ENCODE measurements around the gene EIF5. TPM values are rescaled to one million over a fixed set of nuclear protein-coding genes. Genes with fewer than 3 reads are reported as not detected.
A peak's percentile ranks its signal among the peaks of the same experiment; 100 is the strongest.

EIF5 gene
- total and polyA plus RNA-seq, 8 donors, result 159 to 239 (median 210) TPM

GRCh38 chr14:103370087-103370486 lies 36.0 kb downstream of the EIF5 start:
- no peak for DNase-seq
- Histone ChIP-seq H3K4me1 (no peaks in the 10 kb centered on the region), H3K9me3 (no peaks in the 10 kb centered on the region), H3K36me3 (no peaks in the 10 kb centered on the region), H3K27ac (no peak overlapping the region), H3K4me3 (no peak overlapping the region), H3K27me3 (no peaks in the 10 kb centered on the region)
- TF ChIP-seq CTCF (IDR thresholded peaks at IDR 0.05), result no peak
- intact Hi-C loops (cut with DNase I), result no loop called here
- ATAC-seq, result no peak

DNA sequence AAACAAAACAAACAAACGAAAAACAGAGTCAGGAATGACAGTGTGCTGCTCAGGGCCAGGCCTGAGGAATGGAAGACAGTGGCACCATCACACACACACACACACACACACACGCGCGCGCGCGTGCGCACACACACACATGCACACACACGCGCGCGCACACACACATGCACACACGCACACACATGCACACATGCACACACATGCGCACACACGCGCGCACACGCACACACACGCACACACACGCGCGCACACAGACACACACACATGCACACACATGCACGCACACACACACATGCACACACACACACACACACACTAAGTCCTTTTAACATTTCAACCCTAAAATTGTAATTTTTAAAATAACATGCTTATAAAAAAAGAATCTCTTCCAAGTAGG lies 38.0 kb downstream of the EIF5 start:
- TF ChIP-seq CTCF (IDR thresholded peaks at IDR 0.05), result no peak
- Histone ChIP-seq H3K36me3 (no peaks in the 10 kb centered on the region), H3K27me3 (no peaks in the 10 kb centered on the region), H3K27ac (no peak overlapping the region), H3K4me3 (no peak overlapping the region), H3K9me3 (no peaks in the 10 kb centered on the region), H3K4me1 (no peaks in the 10 kb centered on the region)
- ATAC-seq (no peak), DNase-seq (no peak)
- intact Hi-C loops (cut with DNase I), result no loop called here

DNA sequence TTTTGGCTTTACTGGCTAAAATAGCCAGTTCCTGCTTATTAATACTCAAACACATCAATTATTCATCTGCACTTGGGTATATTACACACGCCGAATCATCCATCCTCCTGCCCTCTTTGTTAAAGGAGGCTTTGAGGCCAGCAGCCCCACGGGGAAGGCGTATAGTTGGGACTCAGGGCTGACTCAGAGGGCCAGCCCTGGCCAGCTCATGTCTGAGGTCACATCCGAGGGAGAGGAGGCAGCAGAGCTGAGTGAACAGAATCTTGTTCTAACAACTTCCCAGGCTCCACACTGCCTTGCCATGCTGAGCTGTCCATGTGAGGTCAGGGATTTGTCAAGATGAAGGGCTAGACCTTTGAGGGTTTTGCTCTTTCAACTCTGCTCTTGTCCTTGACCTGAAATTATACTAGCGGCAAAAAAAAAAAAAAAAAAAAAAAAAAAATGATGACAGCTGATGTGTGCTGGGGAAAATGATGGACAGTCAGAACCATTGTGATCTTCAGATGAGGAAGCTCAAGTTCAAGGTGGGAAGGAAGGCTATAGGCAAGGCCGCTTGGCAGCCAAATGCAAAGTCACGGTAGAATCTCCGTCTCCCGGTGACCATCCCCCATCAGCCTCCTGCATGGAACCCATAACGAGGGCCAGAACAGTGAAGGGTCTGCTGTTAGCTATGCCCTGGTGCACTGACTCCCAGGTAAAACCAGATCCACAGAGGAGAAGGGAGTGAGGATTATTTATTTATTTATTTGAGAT lies 38.7 kb downstream of the EIF5 start:
- DNase-seq (peak in 1 of 4 donors; percentile 46), ATAC-seq (peak; percentile 78)
- no peaks in the 10 kb centered on the region for H3K36me3 ChIP-seq
- intact Hi-C loops (cut with DNase I), result no loop called here
- no peak overlapping the region for H3K4me3 ChIP-seq
- TF ChIP-seq CTCF (IDR thresholded peaks at IDR 0.05), result no peak
- H3K27ac ChIP-seq, result no peak overlapping the region
- H3K4me1 ChIP-seq, result no peaks in the 10 kb centered on the region
- H3K27me3 ChIP-seq, result no peaks in the 10 kb centered on the region
- no peaks in the 10 kb centered on the region for H3K9me3 ChIP-seq

DNA sequence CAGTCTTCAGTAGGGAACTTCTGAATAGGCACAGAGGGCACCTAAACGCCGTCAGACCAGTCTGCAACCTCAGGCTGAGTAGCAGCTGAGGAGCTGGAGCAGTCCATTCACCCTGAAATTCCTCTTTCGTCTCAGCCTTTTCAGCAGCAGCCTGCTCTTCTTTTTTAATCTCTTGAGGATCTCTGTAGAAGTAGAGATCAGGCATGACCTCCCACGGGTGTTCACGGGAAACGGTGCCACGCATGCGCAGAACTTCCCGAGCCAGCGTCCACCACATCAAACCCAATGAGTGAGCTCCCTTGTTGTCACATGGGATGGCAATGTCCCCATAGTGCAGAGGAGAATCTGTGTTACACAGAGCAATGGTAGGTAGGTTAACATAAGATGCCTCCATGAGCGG lies 40.1 kb downstream of the EIF5 start:
- intact Hi-C loops (cut with DNase I), result no loop called here
- no peak for TF ChIP-seq CTCF (IDR thresholded peaks at IDR 0.05)
- Histone ChIP-seq H3K27ac (no peak overlapping the region), H3K4me3 (no peak overlapping the region), H3K27me3 (no peaks in the 10 kb centered on the region), H3K9me3 (no peaks in the 10 kb centered on the region), H3K4me1 (no peaks in the 10 kb centered on the region), H3K36me3 (no peaks in the 10 kb centered on the region)
- DNase-seq (no peak), ATAC-seq (no peak)

DNA sequence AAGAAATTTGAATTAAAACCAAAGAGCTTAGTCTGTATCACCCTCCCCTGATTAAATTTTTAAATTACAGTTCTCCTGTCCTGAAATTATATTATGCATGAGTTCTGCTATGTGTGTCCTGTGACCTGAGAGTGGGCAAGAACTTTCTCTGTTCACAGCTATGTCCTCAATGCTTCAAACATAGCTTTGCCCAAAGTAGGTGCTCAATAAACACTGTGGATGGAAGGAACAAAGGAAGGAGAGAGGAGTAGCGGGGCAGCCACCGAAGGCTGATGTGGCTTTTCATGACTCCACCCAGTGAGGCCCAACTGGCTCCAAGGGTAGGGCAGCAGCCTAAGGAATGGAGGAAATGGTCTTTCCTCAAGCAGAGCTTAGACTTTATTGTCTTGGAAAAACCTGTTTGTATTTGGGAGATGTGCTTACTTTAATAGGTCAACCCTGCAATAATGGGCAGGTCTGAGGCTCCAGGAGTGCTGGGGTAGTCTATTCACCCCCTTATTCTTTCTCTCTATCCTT lies 43.5 kb downstream of the EIF5 start:
- ATAC-seq (no peak), DNase-seq (no peak)
- intact Hi-C loops (cut with DNase I), result no loop called here
- TF ChIP-seq CTCF (IDR thresholded peaks at IDR 0.05), result no peak
- Histone ChIP-seq H3K4me1 (peaks cover 0 to 9% of the 10 kb centered on the region in 2 donors), H3K36me3 (no peaks in the 10 kb centered on the region), H3K9me3 (no peaks in the 10 kb centered on the region), H3K27ac (no peak overlapping the region), H3K27me3 (no peaks in the 10 kb centered on the region), H3K4me3 (no peak overlapping the region)

Measured in left lung (tissue), 10 donors.